ENCODE data around the gene EIF1AD. TPM values are rescaled to one million over a fixed set of nuclear protein-coding genes. Genes with fewer than 3 reads are reported as not detected.
A peak's percentile ranks its signal among the peaks of the same experiment; 100 is the strongest.

The EIF1AD gene
- total and polyA plus RNA-seq, 9 of the 15 experiments (the other 6 are each of a cell fraction or from before 2014, with no cell fraction given) = 50.1 to 98.8 (median 58.7) TPM

- TF ChIP-seq BRF2 (IDR thresholded peaks at IDR 0.05; ENCODE audit: borderline replicate concordance, insufficient read depth, insufficient read length) = no peak
- no peak for TF ChIP-seq ZBTB43 (CRISPR knock-in tag; IDR thresholded peaks at IDR 0.05)
- no peak for TF ChIP-seq ZNF41 (CRISPR knock-in tag; conservative IDR thresholded peaks at IDR 0.05)
- TF ChIP-seq NCOA2 (IDR thresholded peaks at IDR 0.05; ENCODE audit: partially characterized antibody in 2 of 2) = no peak
- no peak for TF ChIP-seq KDM4B (IDR thresholded peaks at IDR 0.05; ENCODE audit: borderline replicate concordance in 2 of 2, low read depth in 1 of 2)
- no peak for TF ChIP-seq USF2 (CRISPR knock-in tag; IDR thresholded peaks at IDR 0.05)
- TF ChIP-seq ZNF778 (CRISPR knock-in tag; IDR thresholded peaks at IDR 0.05) = no peak
- TF ChIP-seq EP300 (IDR thresholded peaks at IDR 0.05; ENCODE audit: low read length) = no peak
- 0 out of 2 replicates have a peak, but pooled peaks have one; percentile 39 for TF ChIP-seq JUND (IDR thresholded peaks at IDR 0.05; ENCODE audit: borderline replicate concordance, low read depth, low read length)
- no peak; the same call in 2 of the 3 replicates for TF ChIP-seq JUND (tag; IDR thresholded peaks at IDR 0.05; ENCODE audit: borderline replicate concordance, low read depth, low read length)
- TF ChIP-seq CBFB (CRISPR knock-in tag; IDR thresholded peaks at IDR 0.05) = no peak
- no peak for TF ChIP-seq HNRNPH1 (optimal IDR thresholded peaks at IDR 0.05; ENCODE audit: low read depth, low read length)
- TF ChIP-seq CREM (IDR thresholded peaks at IDR 0.05; ENCODE audit: low read depth) = peak; percentile 26; the same call in 1 of the 2 replicates
- TF ChIP-seq ZNF124 (CRISPR knock-in tag; IDR thresholded peaks at IDR 0.05) = no peak
- peak in 1 of 2 experiments; percentile 64; a peak in 2 of 4 replicates for TF ChIP-seq RCOR1 (IDR thresholded peaks at IDR 0.05; ENCODE audit: borderline replicate concordance in 1 of 2, low read depth in 2 of 2, low read length in 2 of 2)
- no peak for TF ChIP-seq TEAD1 (CRISPR knock-in tag; IDR thresholded peaks at IDR 0.05)
- no peak for TF ChIP-seq NFIX (CRISPR knock-in tag; IDR thresholded peaks at IDR 0.05; ENCODE audit: low read depth)
- peak; percentile 99 for TF ChIP-seq TFAP4 (CRISPR knock-in tag; IDR thresholded peaks at IDR 0.05; ENCODE audit: borderline replicate concordance)
- no peak for TF ChIP-seq MAFF (IDR thresholded peaks at IDR 0.05; ENCODE audit: low read length)
- TF ChIP-seq ETV1 (tag; conservative IDR thresholded peaks at IDR 0.05; ENCODE audit: low read depth) = no peak
- no peak for TF ChIP-seq ERF (CRISPR knock-in tag; IDR thresholded peaks at IDR 0.05)
- no peak for TF ChIP-seq RBFOX2 (IDR thresholded peaks at IDR 0.05; ENCODE audit: low read depth, low read length)
- no peak for TF ChIP-seq XRCC3 (IDR thresholded peaks at IDR 0.05)
- TF ChIP-seq VEZF1 (CRISPR knock-in tag; IDR thresholded peaks at IDR 0.05) = peak; percentile 98
Observed at GRCh38 chr11:66045177-66045639, 43.3 kb upstream of the EIF1AD start (continued).

Data from K562 (cell line).